ENCODE results near the gene IRF8. TPM values are rescaled to one million over a fixed set of nuclear protein-coding genes. Genes with fewer than 3 reads are reported as not detected.

The IRF8 gene
- total and polyA plus RNA-seq, 2 of the 13 experiments (the other 11 are each of a cell fraction or from before 2014, with no cell fraction given) = not detected

- TF ChIP-seq, protein P1, sequence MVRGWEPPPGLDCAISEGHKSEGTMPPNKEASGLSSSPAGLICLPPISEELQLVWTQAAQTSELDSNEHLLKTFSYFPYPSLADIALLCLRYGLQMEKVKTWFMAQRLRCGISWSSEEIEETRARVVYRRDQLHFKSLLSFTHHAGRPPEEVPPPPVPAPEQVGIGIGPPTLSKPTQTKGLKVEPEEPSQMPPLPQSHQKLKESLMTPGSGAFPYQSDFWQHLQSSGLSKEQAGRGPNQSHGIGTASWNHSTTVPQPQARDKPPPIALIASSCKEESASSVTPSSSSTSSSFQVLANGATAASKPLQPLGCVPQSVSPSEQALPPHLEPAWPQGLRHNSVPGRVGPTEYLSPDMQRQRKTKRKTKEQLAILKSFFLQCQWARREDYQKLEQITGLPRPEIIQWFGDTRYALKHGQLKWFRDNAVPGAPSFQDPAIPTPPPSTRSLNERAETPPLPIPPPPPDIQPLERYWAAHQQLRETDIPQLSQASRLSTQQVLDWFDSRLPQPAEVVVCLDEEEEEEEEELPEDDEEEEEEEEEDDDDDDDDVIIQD (CRISPR knock-in tag; IDR thresholded peaks at IDR 0.05; ENCODE audit: low read depth) = 0 out of 2 replicates have a peak, but pooled peaks have one; percentile 46
- TF ChIP-seq CENPT (CRISPR knock-in tag; IDR thresholded peaks at IDR 0.05; ENCODE audit: low read depth) (no peak), ZNF883 (CRISPR knock-in tag; IDR thresholded peaks at IDR 0.05; ENCODE audit: not compliant biosample characterization) (peak; percentile 31), KDM3A (CRISPR knock-in tag; IDR thresholded peaks at IDR 0.05; ENCODE audit: low read depth) (0 out of 2 replicates have a peak, but pooled peaks have one; percentile 35), GLI4 (CRISPR knock-in tag; IDR thresholded peaks at IDR 0.05; ENCODE audit: borderline replicate concordance) (no peak), HDAC1 (CRISPR knock-in tag; IDR thresholded peaks at IDR 0.05) (0 out of 2 replicates have a peak, but pooled peaks have one; percentile 38), ZFY (CRISPR knock-in tag; IDR thresholded peaks at IDR 0.05) (peak; percentile 29; the same call in 1 of the 2 replicates), ZNF550 (CRISPR knock-in tag; IDR thresholded peaks at IDR 0.05; ENCODE audit: borderline replicate concordance) (no peak), SNAPC5 (CRISPR knock-in tag; IDR thresholded peaks at IDR 0.05; ENCODE audit: borderline replicate concordance) (no peak), TBL1XR1 (IDR thresholded peaks at IDR 0.05; ENCODE audit: borderline replicate concordance, low read length, partially characterized antibody) (no peak), UBTF (CRISPR knock-in tag; IDR thresholded peaks at IDR 0.05) (no peak), KMT2A (CRISPR knock-in tag; IDR thresholded peaks at IDR 0.05) (0 out of 2 replicates have a peak, but pooled peaks have one; percentile 45), NR1H2 (CRISPR knock-in tag; IDR thresholded peaks at IDR 0.05; ENCODE audit: borderline replicate concordance, low read depth) (no peak), ZNF12 (CRISPR knock-in tag; IDR thresholded peaks at IDR 0.05) (no peak), ZNF24 (IDR thresholded peaks at IDR 0.05) (no peak), JUN (CRISPR knock-in tag; IDR thresholded peaks at IDR 0.05) (no peak), PAWR (CRISPR knock-in tag; IDR thresholded peaks at IDR 0.05; ENCODE audit: borderline replicate concordance) (no peak), ZNF775 (CRISPR knock-in tag; IDR thresholded peaks at IDR 0.05; ENCODE audit: borderline replicate concordance) (no peak), NAIF1 (CRISPR knock-in tag; IDR thresholded peaks at IDR 0.05; ENCODE audit: borderline replicate concordance) (no peak), MED1 (CRISPR knock-in tag; IDR thresholded peaks at IDR 0.05) (peak; percentile 39; the same call in 1 of the 2 replicates), AHR (CRISPR knock-in tag; IDR thresholded peaks at IDR 0.05) (no peak), CENPX (CRISPR knock-in tag; IDR thresholded peaks at IDR 0.05) (no peak)
- TF ChIP-seq, protein P2, sequence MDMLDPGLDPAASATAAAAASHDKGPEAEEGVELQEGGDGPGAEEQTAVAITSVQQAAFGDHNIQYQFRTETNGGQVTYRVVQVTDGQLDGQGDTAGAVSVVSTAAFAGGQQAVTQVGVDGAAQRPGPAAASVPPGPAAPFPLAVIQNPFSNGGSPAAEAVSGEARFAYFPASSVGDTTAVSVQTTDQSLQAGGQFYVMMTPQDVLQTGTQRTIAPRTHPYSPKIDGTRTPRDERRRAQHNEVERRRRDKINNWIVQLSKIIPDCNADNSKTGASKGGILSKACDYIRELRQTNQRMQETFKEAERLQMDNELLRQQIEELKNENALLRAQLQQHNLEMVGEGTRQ (IDR thresholded peaks at IDR 0.05; ENCODE audit: low read depth, low read length) = no peak
- TF ChIP-seq, protein P2 (CRISPR knock-in tag; IDR thresholded peaks at IDR 0.05; ENCODE audit: borderline replicate concordance) = peak; percentile 4; the same call in 1 of the 2 replicates
These were observed 17.4 kb downstream of the IRF8 start (continued) for GRCh38 chr16:85916141-85916890.

Data from HepG2 (cell line).